GM21390 (cell line): ENCODE measurements around the gene XBP1.
"Not testable (repeated sequence)": the region's sequence is repeated elsewhere in the genome, so short reads cannot be mapped to it uniquely, and the experiment has no call there.

ENCODE experiments used
- ATAC-seq: cut with Tn5 transposase; IDR thresholded peaks from one replicate; pipeline ENCODE4 v1.9.1; 2021; ENCODE audit not compliant: unreplicated experiment

Gene XBP1

GRCh38 chr22:28754512-28754911, 45.9 kb downstream of the XBP1 start:
- not testable (repeated sequence) for ATAC-seq

DNA sequence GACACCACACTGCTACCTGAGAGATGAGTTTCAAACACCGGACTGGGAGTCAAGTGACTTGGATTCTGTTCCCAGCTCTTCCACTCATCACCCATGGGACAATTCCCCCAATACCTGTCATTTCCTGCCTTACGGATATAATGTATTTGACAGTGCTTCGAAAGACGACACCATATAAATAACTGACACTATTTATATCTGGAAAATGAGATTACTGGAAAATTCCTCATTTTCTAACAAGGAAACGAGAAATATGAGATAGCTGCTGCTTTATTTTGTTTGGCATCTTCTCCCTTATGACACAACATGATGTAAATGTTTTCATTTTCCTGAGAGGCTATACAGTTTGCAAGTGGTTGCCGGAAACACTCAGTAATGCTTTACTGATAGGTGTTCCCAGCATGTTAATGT, 49.9 kb downstream of the XBP1 start:
- no peak for ATAC-seq
